HFFc6 (cell line): ENCODE results near the gene DLD. TPM values are rescaled to one million over a fixed set of nuclear protein-coding genes. Genes with fewer than 3 reads are reported as not detected.
"Not testable (repeated sequence)": the region's sequence is repeated elsewhere in the genome, so short reads cannot be mapped to it uniquely, and the experiment has no call there.

ENCODE experiments used
- DNase-seq: peaks from one replicate; pipeline ENCODE4 v3.0.0-alpha.2; 2018
- H3K27ac Mint-ChIP-seq: 2 replicates; pipeline ENCODE4 v1.8.0; 2020; ENCODE audit warnings: mild to moderate bottlenecking, mixed read lengths
- H3K27me3 Mint-ChIP-seq: 2 replicates; pipeline ENCODE4 v1.8.0; 2021; ENCODE audit warnings: mild to moderate bottlenecking, moderate library complexity, mixed read lengths; ENCODE audit not compliant: insufficient read depth
- H3K36me3 Mint-ChIP-seq: 2 replicates; pipeline ENCODE4 v1.8.0; 2021; ENCODE audit warnings: low read depth, mixed read lengths
- H3K4me1 Mint-ChIP-seq: 2 replicates; pipeline ENCODE4 v1.8.0; 2020; ENCODE audit warnings: low read depth, mixed read lengths
- H3K4me3 Mint-ChIP-seq: 2 replicates; pipeline ENCODE4 v1.8.0; 2020; ENCODE audit warnings: mild to moderate bottlenecking, moderate library complexity, mixed read lengths
- H3K9me3 Mint-ChIP-seq: 2 replicates; pipeline ENCODE4 v1.8.0; 2020; ENCODE audit warnings: mild to moderate bottlenecking, mixed read lengths
- CTCF ChIP-seq: fragments of 200-600 bp; sonication (generic); IDR thresholded peaks from 2 replicates; pipeline ENCODE4 v1.5.0; 2021; ENCODE audit warnings: antibody characterized with exemption, mild to moderate bottlenecking
- total RNA-seq, 6 experiments: library from RNA; stranded (reverse); fragmentation: NEBNext Ultra II Directional; extraction: Animal tissue kit (Norgen Biotek cat#: 25700); gene quantifications; 2 replicates in 1 of 6; 3 replicates in 5 of 6; pipeline ENCODE4 v1.2.3, GENCODE V29; 2021

Gene DLD
- total RNA-seq, 6 experiments from 2014 or later, result 76.8 to 87.4 (median 82.5) TPM

GRCh38 chr7:107877731-107878382 is 13.1 kb upstream of the DLD start:
- H3K27me3 Mint-ChIP-seq, result peaks cover 4% of the 10 kb centered on the region; the same call in 1 of the 2 replicates
- no peaks in the 10 kb centered on the region for H3K36me3 Mint-ChIP-seq
- H3K4me3 Mint-ChIP-seq, result no peak overlapping the region
- TF ChIP-seq CTCF, result no peak
- H3K9me3 Mint-ChIP-seq, result no peaks in the 10 kb centered on the region
- DNase-seq, result no peak
- H3K27ac Mint-ChIP-seq, result no peak overlapping the region
- peaks cover 23% of the 10 kb centered on the region for H3K4me1 Mint-ChIP-seq

DNA sequence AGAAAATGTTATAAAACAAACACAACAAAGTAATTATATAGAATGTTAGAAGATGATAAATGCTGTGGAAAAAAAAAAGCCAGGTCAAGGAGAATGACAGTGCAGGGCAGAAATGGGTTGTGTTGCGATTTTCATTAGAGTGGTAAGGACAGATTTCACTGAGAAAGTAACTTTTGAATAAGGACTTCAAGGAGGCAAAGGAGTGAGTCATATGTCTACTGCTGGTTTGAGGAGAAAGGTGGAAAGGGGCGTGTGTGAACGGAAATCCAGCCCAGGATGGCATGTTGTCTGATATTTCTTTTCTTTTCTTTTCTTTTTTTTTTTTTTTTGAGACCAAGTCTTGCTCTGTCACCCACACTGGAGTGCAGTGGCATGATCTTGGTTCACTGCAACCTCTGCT is 12.3 kb upstream of the DLD start:
- Mint-ChIP-seq H3K4me1 (peaks cover 23% of the 10 kb centered on the region), H3K27ac (no peak overlapping the region), H3K27me3 (peaks cover 4% of the 10 kb centered on the region; the same call in 1 of the 2 replicates), H3K36me3 (no peaks in the 10 kb centered on the region), H3K9me3 (no peaks in the 10 kb centered on the region), H3K4me3 (no peak overlapping the region)
- TF ChIP-seq CTCF, result no peak
- DNase-seq, result no peak

DNA sequence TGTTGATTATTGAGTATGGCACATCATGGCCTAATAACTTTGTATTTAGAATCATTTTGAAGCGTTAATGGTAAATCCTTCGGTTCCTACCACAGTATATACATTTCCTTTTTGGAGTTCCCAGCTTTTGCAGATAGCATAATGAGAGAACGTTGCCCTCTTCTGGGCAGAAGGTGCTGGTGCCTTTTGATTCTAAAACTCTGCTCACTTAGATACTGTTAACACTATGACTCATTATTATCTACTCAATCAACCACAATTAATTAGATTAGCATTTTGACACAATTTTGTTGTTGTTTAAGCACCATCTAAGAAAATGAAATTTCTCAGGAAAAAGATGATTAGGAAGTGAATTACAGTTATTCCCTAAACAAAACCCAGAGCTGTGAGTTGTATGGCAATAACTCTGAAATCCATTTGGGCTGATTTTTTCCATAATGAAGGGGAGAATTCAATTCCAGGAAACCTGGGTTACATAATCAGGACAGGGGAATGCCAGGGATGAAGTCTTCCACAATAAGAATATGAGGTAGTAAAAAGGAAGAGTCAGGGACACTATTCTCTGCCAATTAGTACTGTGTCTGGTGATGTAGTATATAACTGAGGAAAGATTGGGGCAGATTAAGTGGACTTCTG is 11.5 kb upstream of the DLD start:
- peaks cover 16% of the 10 kb centered on the region for H3K4me1 Mint-ChIP-seq
- TF ChIP-seq CTCF, result peak; percentile 88
- H3K9me3 Mint-ChIP-seq, result no peaks in the 10 kb centered on the region
- peaks cover 5% of the 10 kb centered on the region; the same call in 1 of the 2 replicates for H3K27me3 Mint-ChIP-seq
- no peak overlapping the region for H3K4me3 Mint-ChIP-seq
- no peaks in the 10 kb centered on the region for H3K36me3 Mint-ChIP-seq
- DNase-seq, result peak; percentile 63
- H3K27ac Mint-ChIP-seq, result no peak overlapping the region

DNA sequence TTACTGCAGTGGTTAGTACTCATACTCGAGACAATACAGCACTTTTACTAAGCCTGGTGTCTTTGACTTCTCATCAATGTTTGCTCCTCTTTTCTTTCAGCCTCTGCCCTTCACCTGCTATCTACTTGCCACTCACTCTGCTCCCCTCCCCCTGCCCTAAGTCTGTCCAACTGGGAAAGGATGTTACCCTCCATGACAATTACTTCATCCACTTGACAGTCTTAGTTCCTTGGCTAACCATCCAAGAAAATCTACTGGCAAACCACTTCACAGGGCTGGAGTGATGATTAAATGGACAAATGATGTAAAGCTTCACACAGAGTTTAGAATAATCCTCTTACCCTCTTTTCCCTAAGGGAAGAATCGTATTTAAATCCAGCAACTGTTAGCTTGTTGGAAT is 8.2 kb upstream of the DLD start:
- no peak for TF ChIP-seq CTCF
- no peak for DNase-seq
- H3K4me1 Mint-ChIP-seq, result peaks cover 13% of the 10 kb centered on the region
- H3K9me3 Mint-ChIP-seq, result no peaks in the 10 kb centered on the region
- peaks cover 5% of the 10 kb centered on the region; the same call in 1 of the 2 replicates for H3K27me3 Mint-ChIP-seq
- no peak overlapping the region for H3K4me3 Mint-ChIP-seq
- no peak overlapping the region for H3K27ac Mint-ChIP-seq
- H3K36me3 Mint-ChIP-seq, result no peaks in the 10 kb centered on the region

DNA sequence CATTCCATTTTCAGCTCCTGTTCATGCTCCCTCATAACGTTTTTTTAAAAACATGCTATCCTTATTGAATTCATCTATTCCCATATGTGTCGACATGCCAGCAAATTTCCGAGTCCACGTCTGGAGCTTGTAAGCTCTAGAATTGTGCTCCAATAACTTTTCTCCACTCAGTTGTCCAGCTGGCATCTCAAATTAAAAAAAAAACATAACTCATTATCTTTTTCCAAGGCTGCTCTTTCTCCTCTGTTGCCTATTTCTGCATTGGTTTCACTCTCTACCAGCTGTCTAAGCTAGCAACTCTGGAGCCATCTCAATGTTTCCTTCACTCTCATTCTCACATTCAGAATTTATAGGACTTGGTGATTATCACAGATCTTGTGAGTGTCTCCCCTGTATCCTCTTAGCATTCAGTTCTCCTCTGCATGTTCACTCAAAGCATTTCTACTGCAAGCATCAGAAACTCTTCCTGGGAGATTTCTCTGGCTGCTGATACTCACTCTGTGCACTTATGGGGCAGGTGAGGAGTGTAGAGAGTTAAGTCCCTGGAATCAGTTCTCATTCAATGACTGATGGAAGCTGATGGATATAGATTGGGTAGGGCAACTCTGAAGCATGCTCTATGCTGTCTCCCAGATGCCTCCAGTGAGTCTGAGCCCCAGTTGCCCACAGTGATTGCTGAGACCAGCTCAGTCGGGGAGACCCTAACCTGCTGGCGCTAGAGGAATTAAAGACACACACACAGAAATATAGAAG is 6.7 kb upstream of the DLD start:
- H3K4me1 Mint-ChIP-seq, result peaks cover 5% of the 10 kb centered on the region
- DNase-seq, result no peak
- no peak for TF ChIP-seq CTCF
- H3K36me3 Mint-ChIP-seq, result no peaks in the 10 kb centered on the region
- no peak overlapping the region for H3K4me3 Mint-ChIP-seq
- no peaks in the 10 kb centered on the region; the same call in 1 of the 2 replicates for H3K9me3 Mint-ChIP-seq
- H3K27ac Mint-ChIP-seq, result no peak overlapping the region
- H3K27me3 Mint-ChIP-seq, result peaks cover 5% of the 10 kb centered on the region; the same call in 1 of the 2 replicates

GRCh38 chr7:107887827-107888226 is 3.2 kb upstream of the DLD start:
- not testable (repeated sequence) for H3K9me3 Mint-ChIP-seq, H3K27ac Mint-ChIP-seq, DNase-seq, H3K27me3 Mint-ChIP-seq, H3K4me3 Mint-ChIP-seq, H3K36me3 Mint-ChIP-seq
- H3K4me1 Mint-ChIP-seq, result peaks cover 15% of the 10 kb centered on the region
